Mucosa of descending colon (tissue), 3 donors: ENCODE measurements around the gene SNHG17. TPM values are rescaled to one million over a fixed set of nuclear protein-coding genes. Genes with fewer than 3 reads are reported as not detected.

Source experiments
- ATAC-seq: fragments of 200-7000 bp; cut with Tn5 transposase; one replicate; pipeline ENCODE4 v1.9.1; 2020; ENCODE audit warnings: mild to moderate bottlenecking, moderate library complexity
- DNase-seq, 3 donors: peaks; one replicate each; pipeline ENCODE4 v3.0.0-alpha.2; 2020
- H3K36me3 ChIP-seq: fragments of 200-600 bp; one replicate; pipeline ENCODE4 v1.8.0; 2021; ENCODE audit warnings: low read depth, mild to moderate bottlenecking
- H3K4me1 ChIP-seq: fragments of 200-600 bp; one replicate; pipeline ENCODE4 v1.8.0; 2021; ENCODE audit warnings: low read depth, mild to moderate bottlenecking
- H3K4me3 ChIP-seq: fragments of 200-600 bp; one replicate; pipeline ENCODE4 v1.8.0; 2021; ENCODE audit warnings: mild to moderate bottlenecking
- H3K9me3 ChIP-seq: fragments of 200-600 bp; one replicate; pipeline ENCODE4 v1.8.0; 2021; ENCODE audit warnings: mild to moderate bottlenecking
- intact Hi-C, 2 donors: fragments of 100-400 bp; cut with DNase I in 1 of 2; cut with micrococcal nuclease in 1 of 2; formaldehyde crosslinking; loops; one replicate each; pipeline versions ENCODE4 v1.11.0 to v1.11.1; 2022; cut with DNase I, micrococcal nuclease
- total RNA-seq, 3 donors: library from RNA; stranded (reverse); fragmentation: NEBNext Ultra II Directional in 2 of 3; extraction: Animal tissue kit (Norgen Biotek cat#: 25700) in 2 of 3; gene quantifications; one replicate each; pipeline versions ENCODE4 v1.2.1 to v1.2.4, GENCODE V29; 2021 to 2023
- TF ChIP-seq, protein P1 (sequence below): fragments of 200-600 bp; IDR thresholded peaks from one replicate; pipeline ENCODE4 v1.8.0; 2022; ENCODE audit warnings: antibody characterized with exemption, mild to moderate bottlenecking
- donor health status: DM: no; HTN: no; CAD: no; lungs with moderate emphysema.
- donor health status: DM: no; HTN: no; CAD: no.
- donor health status: DM: no; HTN: yes; CAD: no.

The SNHG17 gene
- total RNA-seq, 3 donors from 2014 or later, result 25.9 to 28.7 (median 26.3) TPM

DNA sequence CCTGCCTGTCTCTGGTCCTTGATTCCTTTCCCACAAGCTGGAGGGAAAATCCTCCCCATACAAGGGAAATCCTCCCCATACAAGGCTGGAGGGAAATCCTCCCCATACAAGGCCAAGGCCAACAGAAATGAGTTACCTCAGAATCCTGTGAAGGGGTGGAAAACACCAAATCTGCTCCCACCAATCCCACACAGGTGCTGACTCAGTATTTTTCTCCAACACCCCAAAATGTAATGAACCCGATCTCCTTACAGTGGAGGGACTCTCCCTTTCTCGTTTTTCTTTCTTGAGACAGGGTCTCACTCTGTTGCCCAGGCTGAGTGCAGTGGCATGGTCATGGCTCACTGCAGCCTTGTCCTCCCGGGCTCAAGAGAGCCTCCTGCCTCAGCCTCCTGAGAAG is 6.3 kb downstream of the SNHG17 start:
- no peak overlapping the region for H3K4me3 ChIP-seq
- H3K9me3 ChIP-seq, result no peaks in the 10 kb centered on the region
- TF ChIP-seq, protein P1, sequence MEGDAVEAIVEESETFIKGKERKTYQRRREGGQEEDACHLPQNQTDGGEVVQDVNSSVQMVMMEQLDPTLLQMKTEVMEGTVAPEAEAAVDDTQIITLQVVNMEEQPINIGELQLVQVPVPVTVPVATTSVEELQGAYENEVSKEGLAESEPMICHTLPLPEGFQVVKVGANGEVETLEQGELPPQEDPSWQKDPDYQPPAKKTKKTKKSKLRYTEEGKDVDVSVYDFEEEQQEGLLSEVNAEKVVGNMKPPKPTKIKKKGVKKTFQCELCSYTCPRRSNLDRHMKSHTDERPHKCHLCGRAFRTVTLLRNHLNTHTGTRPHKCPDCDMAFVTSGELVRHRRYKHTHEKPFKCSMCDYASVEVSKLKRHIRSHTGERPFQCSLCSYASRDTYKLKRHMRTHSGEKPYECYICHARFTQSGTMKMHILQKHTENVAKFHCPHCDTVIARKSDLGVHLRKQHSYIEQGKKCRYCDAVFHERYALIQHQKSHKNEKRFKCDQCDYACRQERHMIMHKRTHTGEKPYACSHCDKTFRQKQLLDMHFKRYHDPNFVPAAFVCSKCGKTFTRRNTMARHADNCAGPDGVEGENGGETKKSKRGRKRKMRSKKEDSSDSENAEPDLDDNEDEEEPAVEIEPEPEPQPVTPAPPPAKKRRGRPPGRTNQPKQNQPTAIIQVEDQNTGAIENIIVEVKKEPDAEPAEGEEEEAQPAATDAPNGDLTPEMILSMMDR, result no peak
- ATAC-seq (no peak), DNase-seq (no peak)
- peaks cover 3% of the 10 kb centered on the region for H3K4me1 ChIP-seq
- H3K36me3 ChIP-seq, result peaks cover 7% of the 10 kb centered on the region
- intact Hi-C loops, result no loop called here

DNA sequence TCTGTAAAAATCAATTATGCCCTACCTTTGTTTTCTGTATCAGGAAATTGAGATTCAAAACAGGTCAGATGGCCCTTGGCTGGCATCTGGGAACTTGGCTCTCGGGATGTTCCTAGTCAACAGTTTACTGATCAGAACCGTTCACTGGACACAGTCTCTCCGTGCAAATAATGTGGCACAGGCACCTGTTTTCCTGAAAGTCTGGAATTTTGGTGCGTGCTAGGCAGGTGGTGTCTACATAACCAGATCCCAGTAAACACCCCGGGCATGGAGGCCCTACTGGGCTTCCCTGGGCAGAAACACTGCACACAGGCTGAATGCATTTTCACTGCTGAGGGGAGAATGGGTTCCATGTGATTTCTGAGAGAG is 7.5 kb downstream of the SNHG17 start:
- no peak for DNase-seq
- Histone ChIP-seq H3K36me3 (peaks cover 7% of the 10 kb centered on the region), H3K4me3 (no peak overlapping the region), H3K4me1 (no peaks in the 10 kb centered on the region), H3K9me3 (no peaks in the 10 kb centered on the region)
- no peak for ATAC-seq
- intact Hi-C loops, result no loop called here
- TF ChIP-seq, protein P1, result no peak

DNA sequence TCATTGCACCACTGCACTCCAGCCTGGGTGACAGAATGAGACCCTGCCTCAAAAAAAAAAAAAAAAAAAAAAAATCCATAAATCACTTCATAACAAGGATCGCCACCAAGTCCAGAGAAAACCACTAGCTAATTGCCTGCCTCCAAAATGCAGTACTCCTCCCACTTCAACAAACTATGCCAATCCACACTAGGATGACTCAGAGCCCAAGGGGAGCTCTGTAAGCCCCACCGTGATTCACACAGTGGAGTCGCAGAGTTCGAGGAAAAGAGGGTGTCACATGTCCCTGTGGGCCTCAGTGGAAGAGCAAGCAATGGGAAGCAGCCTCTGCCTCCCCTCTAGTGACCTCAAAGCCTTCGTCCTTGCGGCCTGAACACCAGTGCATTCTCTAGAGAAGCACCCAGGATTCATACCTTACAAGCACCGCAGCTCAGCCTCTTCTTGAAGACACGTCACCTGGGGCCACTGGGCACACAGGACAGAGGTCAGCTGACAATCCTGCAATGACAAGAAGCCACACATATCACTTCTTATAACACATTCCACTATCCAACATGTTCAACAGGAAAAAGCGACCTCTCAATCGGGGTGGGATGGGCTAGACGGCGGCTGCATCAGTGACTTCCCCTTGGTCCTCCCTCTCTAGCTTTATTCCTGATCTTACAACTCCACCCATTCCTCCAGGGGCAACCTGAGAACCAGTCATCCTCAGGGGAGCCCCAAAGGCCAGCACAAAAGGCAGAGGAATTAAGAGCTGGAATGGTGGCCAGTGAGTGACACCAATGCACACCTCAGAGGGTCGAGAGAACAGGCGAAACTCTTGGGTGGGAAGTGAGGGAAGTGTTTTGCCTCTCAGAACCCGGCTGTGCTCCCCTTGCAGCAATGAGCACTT is 8.9 kb downstream of the SNHG17 start:
- ATAC-seq, result peak; percentile 25
- TF ChIP-seq, protein P1, result no peak
- intact Hi-C loops, result no loop called here
- H3K4me1 ChIP-seq, result no peaks in the 10 kb centered on the region
- DNase-seq, result no peak
- no peak overlapping the region for H3K4me3 ChIP-seq
- H3K36me3 ChIP-seq, result peaks cover 7% of the 10 kb centered on the region
- H3K9me3 ChIP-seq, result no peaks in the 10 kb centered on the region

DNA sequence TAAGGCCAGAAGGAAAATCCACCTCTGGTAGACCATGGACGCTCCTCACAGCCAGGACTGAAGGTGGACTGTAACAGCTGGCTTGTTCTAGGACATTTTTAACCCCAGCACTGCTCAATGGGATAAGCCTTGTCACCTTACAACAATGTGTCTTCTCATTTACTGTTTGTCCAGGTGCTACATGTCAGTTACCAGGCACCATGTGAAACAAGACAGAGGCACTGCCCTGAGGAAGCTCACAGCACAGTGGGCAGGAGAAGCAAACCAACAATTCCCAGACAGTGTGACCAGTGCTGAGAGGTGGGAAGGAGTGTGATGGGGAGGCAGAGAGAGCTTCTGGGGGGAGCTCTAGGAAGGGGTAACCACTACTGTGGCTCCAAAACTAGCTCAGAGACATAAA is 10.7 kb downstream of the SNHG17 start:
- TF ChIP-seq, protein P1, result no peak
- peaks cover 15% of the 10 kb centered on the region for H3K36me3 ChIP-seq
- intact Hi-C loops, result no loop called here
- no peaks in the 10 kb centered on the region for H3K4me1 ChIP-seq
- no peaks in the 10 kb centered on the region for H3K9me3 ChIP-seq
- no peak overlapping the region for H3K4me3 ChIP-seq
- ATAC-seq (no peak), DNase-seq (no peak)

DNA sequence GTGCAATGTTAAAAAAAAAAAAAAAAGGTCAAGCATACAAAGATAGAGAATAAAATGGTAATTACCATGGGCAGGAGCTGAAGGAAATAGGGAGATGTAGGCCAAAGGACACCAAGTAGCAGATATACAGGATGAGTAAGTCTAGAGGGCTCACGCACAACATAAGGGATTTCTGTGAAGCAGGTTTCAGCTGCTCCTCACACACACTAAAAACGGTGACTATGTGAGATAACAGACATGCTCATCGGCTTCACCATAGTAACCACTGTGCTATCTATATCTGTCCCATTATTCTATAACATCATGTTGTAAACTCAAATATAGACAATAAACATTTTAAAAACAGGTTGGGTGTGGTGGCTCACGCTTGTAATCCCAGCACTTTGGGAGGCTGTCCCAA is 11.6 kb downstream of the SNHG17 start:
- H3K4me3 ChIP-seq, result no peak overlapping the region
- H3K9me3 ChIP-seq, result no peaks in the 10 kb centered on the region
- peaks cover 14% of the 10 kb centered on the region for H3K36me3 ChIP-seq
- ATAC-seq, result no peak
- no peak for DNase-seq
- intact Hi-C loops, result no loop called here
- no peaks in the 10 kb centered on the region for H3K4me1 ChIP-seq
- TF ChIP-seq, protein P1, result no peak
